K562 (cell line): ENCODE measurements around the gene ACKR2. TPM values are rescaled to one million over a fixed set of nuclear protein-coding genes. Genes with fewer than 3 reads are reported as not detected.

Experiments
- ATAC-seq: fragments of 200-7000 bp; cut with Tn5 transposase; 3 replicates; pipeline ENCODE4 v1.9.1; 2020; ENCODE audit warnings: moderate library complexity
- BruUV-seq: library from RNA; stranded (reverse); fragments of 400-500 nt; replicated peaks from 2 replicates; lab custom pipeline; 2021; lab: Mats Ljungman, UMichigan
- CTCF ChIA-PET: fragments of 300-600 bp; formaldehyde crosslinking; extraction: SDS; loops from one replicate; lab custom pipeline; 2021; ENCODE audit warnings: low intra/inter-chr PET ratio; lab: Yijun Ruan, JAX
- POLR2A ChIA-PET: fragments of 300-600, 350-650 bp; sonication (Branson Sonifier 250); formaldehyde crosslinking; extraction: SDS; loops from one replicate; lab custom pipeline; 2021; ENCODE audit warnings: antibody characterized with exemption, inconsistent platforms; lab: Yijun Ruan, JAX
- DNase-seq, 4 experiments: peaks; one replicate each; pipeline versions ENCODE4 v3.0.0 to v3.0.0-alpha.2; 2011 to 2018; ENCODE audit warnings: low spot score in 3 of 4, mixed read lengths in 3 of 4; ENCODE audit errors: extremely low read depth in 1 of 4
- FAIRE-seq: peaks from 2 replicates; lab custom pipeline; 2011; peaks lifted over from hg19 to GRCh38; lab: Jason Lieb, UNC
- H2AFZ ChIP-seq: 2 replicates; pipeline ENCODE4 v1.6.0; 2011; ENCODE audit warnings: low read depth, low read length, control low read depth, inconsistent platforms
- H3K27ac ChIP-seq: fragments of 200-600 bp; 3 replicates; pipeline ENCODE4 v1.8.0; 2011; ENCODE audit warnings: low read depth, mild to moderate bottlenecking, control low read depth, inconsistent platforms, low read length, moderate library complexity, mixed read lengths; ENCODE audit errors: extremely low read depth
- H3K27me3 ChIP-seq, 2 experiments: fragments of 300-600 bp in 1 of 2; 2 replicates in 1 of 2; 3 replicates in 1 of 2; pipeline versions ENCODE4 v1.6.0 to v1.8.0; 2011; ENCODE audit warnings: inconsistent platforms in 2 of 2, low read length in 2 of 2, mild to moderate bottlenecking in 1 of 2, mixed read lengths in 1 of 2, moderate library complexity in 1 of 2; ENCODE audit not compliant: control insufficient read depth in 2 of 2, insufficient read depth in 2 of 2
- H3K36me3 ChIP-seq: fragments of 300-600 bp; 3 replicates; pipeline ENCODE4 v1.8.0; 2011; ENCODE audit warnings: mild to moderate bottlenecking, low read length, inconsistent platforms; ENCODE audit not compliant: control insufficient read depth, insufficient read depth
- H3K4me1 ChIP-seq, 2 experiments: fragments of 200-600 bp in 1 of 2; replicated peaks in 1 of 2; 2 replicates in 1 of 2; 3 replicates in 1 of 2; pipeline versions ENCODE4 v1.5.1 to v1.8.0; 2011; ENCODE audit warnings: inconsistent platforms in 2 of 2, low read length in 2 of 2, mild to moderate bottlenecking in 1 of 2, mixed read lengths in 1 of 2, moderate library complexity in 1 of 2; ENCODE audit not compliant: control insufficient read depth in 2 of 2, insufficient read depth in 2 of 2
- H3K4me2 ChIP-seq: 2 replicates; pipeline ENCODE4 v1.6.1; 2011; ENCODE audit warnings: low read length, control low read depth, inconsistent platforms, mixed read lengths; ENCODE audit not compliant: insufficient read depth
- H3K4me3 ChIP-seq: fragments of 200-600 bp; sonication (generic), shearing (Covaris generic); 2 replicates; pipeline ENCODE4 v1.5.1; 2016; ENCODE audit warnings: control low read depth, inconsistent platforms
- H3K79me2 ChIP-seq: fragments of 200-600 bp; 3 replicates; pipeline ENCODE4 v1.8.0; 2011; ENCODE audit warnings: low read length, inconsistent platforms; ENCODE audit not compliant: control insufficient read depth, insufficient read depth
- H3K9ac ChIP-seq, 2 experiments: 2 replicates each; pipeline versions ENCODE4 v1.6.0 to v1.6.1; 2011; ENCODE audit warnings: low read depth in 2 of 2, low read length in 2 of 2, control low read depth in 1 of 2, inconsistent platforms in 1 of 2, mild to moderate bottlenecking in 1 of 2, mixed read lengths in 1 of 2; ENCODE audit not compliant: insufficient read depth in 1 of 2
- H3K9me1 ChIP-seq: one replicate; pipeline ENCODE4 v1.6.0; 2011; ENCODE audit warnings: inconsistent platforms, mild to moderate bottlenecking, low read length, moderate library complexity; ENCODE audit not compliant: control insufficient read depth, insufficient read depth
- H3K9me3 ChIP-seq: replicated peaks from 2 replicates; pipeline ENCODE4 v1.5.1; 2011; ENCODE audit warnings: low read depth, low read length, inconsistent platforms; ENCODE audit not compliant: control insufficient read depth, insufficient read depth
- H4K20me1 ChIP-seq: replicated peaks from 2 replicates; pipeline ENCODE4 v1.6.1; 2011; ENCODE audit warnings: low read length, inconsistent platforms, mixed read lengths; ENCODE audit not compliant: control insufficient read depth, insufficient read depth
- CBX1 ChIP-seq: sonication (generic); IDR thresholded peaks from 2 replicates; pipeline ENCODE4 v1.6.1; 2016; ENCODE audit warnings: antibody characterized with exemption, low read depth, mild to moderate bottlenecking
- DNMT1 ChIP-seq: fragments of 450-650 bp; IDR thresholded peaks from 2 replicates; pipeline ENCODE4 v1.6.1; 2016; ENCODE audit warnings: antibody characterized with exemption, mild to moderate bottlenecking
- E2F3 ChIP-seq: fragments of 250-450 bp; sonication (Bioruptor Pico); IDR thresholded peaks from 2 replicates; pipeline ENCODE4 v1.4.0; 2020; ENCODE audit warnings: mild to moderate bottlenecking
- GATA2 ChIP-seq: sonication (generic); formaldehyde crosslinking; IDR thresholded peaks from 2 replicates; pipeline ENCODE4 v1.4.0; 2020; ENCODE audit warnings: mild to moderate bottlenecking, missing genetic modification reagents
- HNRNPH1 ChIP-seq: fragments of 200-400 bp; formaldehyde crosslinking; optimal IDR thresholded peaks from 2 replicates; pipeline ENCODE3; 2017; ENCODE audit warnings: low read depth, mild to moderate bottlenecking, low read length, moderate library complexity
- MECOM ChIP-seq: fragments of 250-450 bp; sonication (Bioruptor Pico); IDR thresholded peaks from 2 replicates; pipeline ENCODE4 v1.8.0; 2022; ENCODE audit warnings: inconsistent platforms
- SNIP1 ChIP-seq: fragments of 450-650 bp; IDR thresholded peaks from 2 replicates; pipeline ENCODE4 v1.7.1; 2017; ENCODE audit warnings: low read depth, mild to moderate bottlenecking
- ZC3H11A ChIP-seq: IDR thresholded peaks from 2 replicates; pipeline ENCODE4 v1.6.1; 2012; ENCODE audit warnings: low read depth, low read length, improper control_type of control experiment
- ZNF12 ChIP-seq: sonication (generic); formaldehyde crosslinking; IDR thresholded peaks from 2 replicates; pipeline ENCODE4 v1.4.0; 2020; ENCODE audit warnings: mild to moderate bottlenecking, missing genetic modification reagents
- WGBS: fragments of 100-300 bp; shearing (Covaris generic); methylation state at CpG from one replicate; pipeline ENCODE4 v1.1.6; 2016; ENCODE audit warnings: low coverage, mixed read lengths; ENCODE audit not compliant: insufficient coverage; ENCODE audit errors: missing lambda C conversion rate; 5-methylcytosine and 5-hydroxymethylcytosine counted together
- in situ Hi-C: fragments of 300-500 bp; cut with MboI; formaldehyde crosslinking; loops from 4 replicates; pipeline ENCODE4 v1.15.0; 2018; ENCODE audit warnings: inconsistent platforms, mixed read lengths
- intact Hi-C: fragments of 100-400 bp; cut with micrococcal nuclease; formaldehyde crosslinking; loops from 2 replicates; pipeline ENCODE4 v1.14.2; 2022
- polyA plus RNA-seq, 8 experiments: library from polyadenylated mRNA; depleted of rRNA in 4 of 8; stranded (reverse) in 5 of 8; unstranded in 3 of 8; fragments of >200 nt; fragmentation: Nextera tagmentation in 2 of 8; fragmentation: Illumina TruSeq in 1 of 8; extraction: Ambion mirVana in 2 of 8; extraction: Trizol in 1 of 8; gene quantifications; 2 replicates each; pipeline versions ENCODE4 v1.2.1 to v1.2.3, GENCODE V29; 2011 to 2014; ENCODE audit warnings: inconsistent platforms in 1 of 8, missing spikeins in 1 of 8
- total RNA-seq, 7 experiments: library from RNA; depleted of rRNA in 6 of 7; stranded (reverse); fragments of >200 nt in 6 of 7; fragmentation: Illumina TruSeq in 2 of 7; extraction: Trizol in 2 of 7; gene quantifications; 2 replicates each; pipeline versions ENCODE4 v1.2.1 to v1.2.3, GENCODE V29; 2011 to 2021; ENCODE audit warnings: low replicate concordance in 1 of 7

ACKR2 gene
- total and polyA plus RNA-seq, 9 of the 15 experiments (the other 6 are each of a cell fraction or from before 2014, with no cell fraction given): 0.03 to 0.69 (median 0.25) TPM; not detected in 1

GRCh38 chr3:42844815-42845214 lies 35.6 kb downstream of the ACKR2 start:
- ChIA-PET CTCF (no interaction called here), POLR2A (no interaction called here)
- Histone ChIP-seq H3K36me3 (no peaks in the 10 kb centered on the region), H3K79me2 (no peaks in the 10 kb centered on the region), H3K4me1 (peaks cover 9 to 26% of the 10 kb centered on the region in 2 experiments), H3K9me1 (no peaks in the 10 kb centered on the region), H3K9me3 (no peaks in the 10 kb centered on the region), H4K20me1 (no peaks in the 10 kb centered on the region), H3K9ac (no peak overlapping the region), H2AFZ (no peak overlapping the region), H3K4me2 (no peak overlapping the region), H3K27me3 (peaks cover 0 to 8% of the 10 kb centered on the region in 2 experiments; a peak in 1 of 5 replicates), H3K4me3 (no peak overlapping the region), H3K27ac (no peak overlapping the region)
- BruUV-seq: no TSS peak
- 12% methylated on average over 4 of the region's 4 CpGs for WGBS
- intact Hi-C loops: no loop called here
- in situ Hi-C loops: no loop called here
- FAIRE-seq (no peak), ATAC-seq (no peak), DNase-seq (no peak)
- TF ChIP-seq ZC3H11A (no peak), CBX1 (no peak), ZNF12 (no peak), E2F3 (no peak), SNIP1 (no peak), DNMT1 (no peak), GATA2 (CRISPR knock-in tag) (no peak), MECOM (CRISPR knock-in tag) (no peak), HNRNPH1 (no peak)
